ENCODE results near the gene MRPS34.

GRCh38 chr16:1766231-1766630 lies 6.7 kb downstream of the MRPS34 start:
- TF ChIP-seq CTCF (IDR thresholded peaks at IDR 0.05) (no peak), POLR2A (IDR thresholded peaks at IDR 0.05) (no peak)
